ENCODE results near the gene ACKR4. TPM values are rescaled to one million over a fixed set of nuclear protein-coding genes. Genes with fewer than 3 reads are reported as not detected.

ACKR4 gene
- total and polyA plus RNA-seq, 9 of the 15 experiments (the other 6 are each of a cell fraction or from before 2014, with no cell fraction given): 0.04 to 0.06 TPM; not detected in 7

DNA sequence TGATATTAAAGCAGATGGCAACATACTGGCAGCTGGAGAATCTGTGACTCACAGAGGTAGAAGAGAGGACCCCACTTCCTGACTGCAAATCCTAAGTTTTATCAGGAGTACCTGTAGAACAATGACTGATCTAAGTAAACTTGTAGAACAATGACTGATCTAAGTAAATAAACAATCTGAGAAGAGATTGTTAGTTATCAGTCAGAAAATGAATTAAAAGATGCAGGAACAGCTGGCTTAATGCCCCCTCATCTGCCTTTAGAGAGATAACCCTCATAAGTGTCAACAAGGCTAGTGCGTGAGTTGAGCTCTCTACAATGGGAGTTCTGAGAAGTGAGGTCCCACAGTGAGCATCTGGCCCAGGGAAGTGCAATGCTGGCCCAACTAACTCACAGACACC, 48.0 kb downstream of the ACKR4 start:
- Histone ChIP-seq H3K9me3 (replicated peaks; ENCODE audit: control insufficient read depth, insufficient read depth, low read depth, low read length) (no peaks in the 10 kb centered on the region), H3K27ac (ENCODE audit: extremely low read depth, low read depth, low read length) (no peak overlapping the region), H3K4me1 (replicated peaks in 1 of 2; ENCODE audit: control insufficient read depth in 2 of 2, insufficient read depth in 2 of 2, low read length in 2 of 2) (no peaks in the 10 kb centered on the region), H3K4me2 (ENCODE audit: insufficient read depth, low read length) (no peak overlapping the region), H4K20me1 (replicated peaks; ENCODE audit: control insufficient read depth, insufficient read depth, low read length) (0 out of 2 replicates have a peak, but pooled peaks cover 3% of the 10 kb centered on the region), H3K4me3 (no peak overlapping the region), H3K9me1 (ENCODE audit: control insufficient read depth, insufficient read depth, low read length) (no peaks in the 10 kb centered on the region), H3K27me3 (ENCODE audit: control insufficient read depth in 2 of 2, insufficient read depth in 2 of 2, low read length in 2 of 2) (no peaks in the 10 kb centered on the region), H2AFZ (ENCODE audit: low read depth, low read length) (no peak overlapping the region), H3K9ac (ENCODE audit: insufficient read depth in 1 of 2, low read depth in 2 of 2, low read length in 2 of 2) (no peak overlapping the region), H3K36me3 (ENCODE audit: control insufficient read depth, insufficient read depth, low read length) (no peaks in the 10 kb centered on the region), H3K79me2 (ENCODE audit: control insufficient read depth, insufficient read depth, low read length) (no peaks in the 10 kb centered on the region)
- DNase-seq (ENCODE audit: extremely low read depth in 1 of 4, low spot score in 3 of 4) (peak in 1 of 4 experiments; percentile 8), FAIRE-seq (no peak), ATAC-seq (no peak)
- POLR2A ChIA-PET: interaction anchor here (1.4 kb wide), 1 partner anchor 14 kb away, joined by 3 read pairs; the partner anchor contains the start of gene ACAD11
- TF ChIP-seq CBFA2T2 (conservative IDR thresholded peaks at IDR 0.05) (peak; percentile 11; the same call in 1 of the 2 replicates), ETS1 (conservative IDR thresholded peaks at IDR 0.05; ENCODE audit: control insufficient read depth, low read depth, low read length) (no peak), CBFA2T3 (IDR thresholded peaks at IDR 0.05) (peak; percentile 34; the same call in 1 of the 2 replicates)
- TF ChIP-seq, protein P1, sequence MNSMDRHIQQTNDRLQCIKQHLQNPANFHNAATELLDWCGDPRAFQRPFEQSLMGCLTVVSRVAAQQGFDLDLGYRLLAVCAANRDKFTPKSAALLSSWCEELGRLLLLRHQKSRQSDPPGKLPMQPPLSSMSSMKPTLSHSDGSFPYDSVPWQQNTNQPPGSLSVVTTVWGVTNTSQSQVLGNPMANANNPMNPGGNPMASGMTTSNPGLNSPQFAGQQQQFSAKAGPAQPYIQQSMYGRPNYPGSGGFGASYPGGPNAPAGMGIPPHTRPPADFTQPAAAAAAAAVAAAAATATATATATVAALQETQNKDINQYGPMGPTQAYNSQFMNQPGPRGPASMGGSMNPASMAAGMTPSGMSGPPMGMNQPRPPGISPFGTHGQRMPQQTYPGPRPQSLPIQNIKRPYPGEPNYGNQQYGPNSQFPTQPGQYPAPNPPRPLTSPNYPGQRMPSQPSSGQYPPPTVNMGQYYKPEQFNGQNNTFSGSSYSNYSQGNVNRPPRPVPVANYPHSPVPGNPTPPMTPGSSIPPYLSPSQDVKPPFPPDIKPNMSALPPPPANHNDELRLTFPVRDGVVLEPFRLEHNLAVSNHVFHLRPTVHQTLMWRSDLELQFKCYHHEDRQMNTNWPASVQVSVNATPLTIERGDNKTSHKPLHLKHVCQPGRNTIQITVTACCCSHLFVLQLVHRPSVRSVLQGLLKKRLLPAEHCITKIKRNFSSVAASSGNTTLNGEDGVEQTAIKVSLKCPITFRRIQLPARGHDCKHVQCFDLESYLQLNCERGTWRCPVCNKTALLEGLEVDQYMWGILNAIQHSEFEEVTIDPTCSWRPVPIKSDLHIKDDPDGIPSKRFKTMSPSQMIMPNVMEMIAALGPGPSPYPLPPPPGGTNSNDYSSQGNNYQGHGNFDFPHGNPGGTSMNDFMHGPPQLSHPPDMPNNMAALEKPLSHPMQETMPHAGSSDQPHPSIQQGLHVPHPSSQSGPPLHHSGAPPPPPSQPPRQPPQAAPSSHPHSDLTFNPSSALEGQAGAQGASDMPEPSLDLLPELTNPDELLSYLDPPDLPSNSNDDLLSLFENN (IDR thresholded peaks at IDR 0.05; ENCODE audit: low read depth in 2 of 2, low read length in 2 of 2): no peak
- BruUV-seq (replicated peaks): no TSS peak
- in situ Hi-C loops (cut with MboI) (no loop called here), intact Hi-C loops (cut with micrococcal nuclease) (loop anchor here (10.0 kb wide), 1 partner anchor 390 kb away; no protein-coding TSS in a partner anchor)
- CTCF ChIA-PET (ENCODE audit: low intra/inter-chr PET ratio): no interaction called here
- 17% methylated on average over 1 of the region's 1 CpG for WGBS (ENCODE audit: insufficient coverage, low coverage, missing lambda C conversion rate)

Data from K562 (cell line).